Endothelial cell of umbilical vein (primary cell): ENCODE results near the gene CCL11. TPM values are rescaled to one million over a fixed set of nuclear protein-coding genes. Genes with fewer than 3 reads are reported as not detected.

Experiments
- BruUV-seq: library from RNA; stranded (reverse); fragments of 400-500 nt; replicated peaks from 2 replicates; lab custom pipeline; 2021; lab: Mats Ljungman, UMichigan
- CTCF ChIA-PET: fragments of 300-600, 350-600 bp; sonication (Branson Sonifier 250); formaldehyde crosslinking; loops from one replicate; lab custom pipeline; 2021; ENCODE audit warnings: antibody characterized with exemption, inconsistent platforms; lab: Charles Lee
- POLR2A ChIA-PET: fragments of 300-600, 350-600 bp; sonication (Branson Sonifier 250); formaldehyde crosslinking; loops from one replicate; lab custom pipeline; 2021; ENCODE audit warnings: antibody characterized with exemption, inconsistent platforms; lab: Charles Lee
- DNase-seq: peaks from one replicate; pipeline ENCODE4 v3.0.0-alpha.2; 2011; ENCODE audit warnings: low read depth, low spot score
- FAIRE-seq: peaks from 2 replicates; lab custom pipeline; 2011; peaks lifted over from hg19 to GRCh38; lab: Jason Lieb, UNC
- H2AFZ ChIP-seq: 2 replicates; pipeline ENCODE4 v1.6.0; 2012; ENCODE audit warnings: low read depth, low read length, control low read depth, inconsistent platforms
- H3K27ac ChIP-seq: 2 replicates; pipeline ENCODE4 v1.5.1; 2011; ENCODE audit warnings: low read depth, mild to moderate bottlenecking, control low read depth, low read length, moderate library complexity; ENCODE audit not compliant: insufficient read depth
- H3K27me3 ChIP-seq, 2 experiments: 2 replicates each; pipeline versions ENCODE4 v1.6.0 to v1.6.1; 2011; ENCODE audit warnings: low read length in 2 of 2, mixed read lengths in 1 of 2; ENCODE audit not compliant: control insufficient read depth in 2 of 2, insufficient read depth in 2 of 2
- H3K36me3 ChIP-seq, 2 experiments: 2 replicates in 1 of 2; 3 replicates in 1 of 2; pipeline ENCODE4 v1.5.1; 2011; ENCODE audit warnings: low read length in 2 of 2, mild to moderate bottlenecking in 1 of 2, moderate library complexity in 1 of 2; ENCODE audit not compliant: control insufficient read depth in 2 of 2, insufficient read depth in 2 of 2; ENCODE audit errors: extremely low read depth in 1 of 2
- H3K4me1 ChIP-seq: 3 replicates; pipeline ENCODE4 v1.5.1; 2011; ENCODE audit warnings: mild to moderate bottlenecking, low read length; ENCODE audit not compliant: control insufficient read depth, insufficient read depth; ENCODE audit errors: extremely low read depth
- H3K4me2 ChIP-seq: 2 replicates; pipeline ENCODE4 v1.6.1; 2011; ENCODE audit warnings: low read length, control low read depth, mixed read lengths; ENCODE audit not compliant: insufficient read depth
- H3K4me3 ChIP-seq, 3 experiments: fragments of 200-600 bp in 1 of 3; sonication (generic), shearing (Covaris generic) in 1 of 3; replicated peaks in 1 of 3; 2 replicates each; pipeline ENCODE4 v1.5.1; 2011 to 2016; ENCODE audit warnings: control low read depth in 3 of 3, low read length in 3 of 3, mild to moderate bottlenecking in 2 of 3, inconsistent platforms in 1 of 3, low read depth in 1 of 3, moderate library complexity in 1 of 3; ENCODE audit not compliant: insufficient read depth in 1 of 3
- H3K79me2 ChIP-seq: 2 replicates; pipeline ENCODE4 v1.6.0; 2012; ENCODE audit warnings: low read length, inconsistent platforms; ENCODE audit not compliant: control insufficient read depth, insufficient read depth
- H3K9ac ChIP-seq: replicated peaks from 2 replicates; pipeline ENCODE3; 2011; ENCODE audit warnings: low read length, control low read depth; ENCODE audit not compliant: insufficient read depth; ENCODE audit errors: extremely low read depth
- H3K9me1 ChIP-seq: replicated peaks from 3 replicates; pipeline ENCODE4 v1.6.0; 2011; ENCODE audit warnings: mild to moderate bottlenecking, low read length; ENCODE audit not compliant: control insufficient read depth, insufficient read depth; ENCODE audit errors: extremely low read depth
- H3K9me3 ChIP-seq: replicated peaks from 2 replicates; pipeline ENCODE4 v1.5.1; 2012; ENCODE audit warnings: low read length, inconsistent platforms; ENCODE audit not compliant: control insufficient read depth, insufficient read depth
- H4K20me1 ChIP-seq: replicated peaks from 2 replicates; pipeline ENCODE3; 2011; ENCODE audit warnings: mild to moderate bottlenecking, low read length; ENCODE audit not compliant: control insufficient read depth, insufficient read depth; ENCODE audit errors: extremely low read depth
- EZH2 ChIP-seq: IDR thresholded peaks from 2 replicates; pipeline ENCODE4 v1.6.1; 2012; ENCODE audit warnings: borderline replicate concordance, low read depth, mild to moderate bottlenecking, moderate library complexity, low read length, inconsistent platforms; ENCODE audit not compliant: severe bottlenecking
- FOS ChIP-seq: IDR thresholded peaks from 2 replicates; pipeline ENCODE4 v1.6.1; 2011; ENCODE audit warnings: mild to moderate bottlenecking, low read length, moderate library complexity, borderline replicate concordance; ENCODE audit not compliant: insufficient read depth
- GATA2 ChIP-seq: IDR thresholded peaks from 2 replicates; pipeline ENCODE4 v1.7.0; 2011; ENCODE audit warnings: low read depth, mild to moderate bottlenecking, moderate library complexity, mixed read lengths, low read length; ENCODE audit not compliant: insufficient read length, insufficient read depth
- JUN ChIP-seq: IDR thresholded peaks from 2 replicates; pipeline ENCODE4 v1.6.1; 2011; ENCODE audit warnings: borderline replicate concordance, low read depth; ENCODE audit not compliant: insufficient read length, insufficient read depth
- MYC ChIP-seq: IDR thresholded peaks from one replicate; pipeline ENCODE4 v1.6.1; 2011; ENCODE audit warnings: mild to moderate bottlenecking, low read depth, low read length
- POLR2A ChIP-seq: IDR thresholded peaks from 2 replicates; pipeline ENCODE4 v1.6.1; 2012; ENCODE audit warnings: low read depth, mild to moderate bottlenecking, control low read depth, low read length
- POLR2AphosphoS5 ChIP-seq: IDR thresholded peaks from 2 replicates; pipeline ENCODE4 v1.6.1; 2012; ENCODE audit warnings: low read depth, mild to moderate bottlenecking, control low read depth, low read length, moderate library complexity; ENCODE audit not compliant: insufficient read depth
- dilution Hi-C: fragments of 300-500 bp; cut with MboI; formaldehyde crosslinking; loops from one replicate; pipeline ENCODE4 v1.15.0; 2019; ENCODE audit warnings: low sequenced_read_pairs; ENCODE audit not compliant: extremely low pct_ligation_motif_present
- intact Hi-C: fragments of 100-400 bp; cut with micrococcal nuclease; formaldehyde crosslinking; loops from one replicate; pipeline ENCODE4 v1.10.0; 2022
- polyA plus RNA-seq, 4 experiments: library from polyadenylated mRNA; depleted of rRNA in 3 of 4; stranded (reverse) in 3 of 4; unstranded in 1 of 4; fragments of >200 nt; gene quantifications; 2 replicates each; pipeline versions ENCODE4 v1.2.1 to v1.2.3, GENCODE V29; 2011 to 2012; ENCODE audit warnings: missing spikeins in 1 of 4
- total RNA-seq: library from RNA; stranded (reverse); gene quantifications from 2 replicates; pipeline ENCODE4 v1.2.3, GENCODE V29; 2021
- TF ChIP-seq, protein P1 (sequence below), 2 donors: IDR thresholded peaks; 1 replicate in 1 of 2; 2 replicates in 1 of 2; pipeline ENCODE4 v1.5.1; 2011; ENCODE audit warnings: low read length in 2 of 2, mild to moderate bottlenecking in 2 of 2, moderate library complexity in 2 of 2, control low read depth in 1 of 2, inconsistent platforms in 1 of 2, low read depth in 1 of 2; ENCODE audit not compliant: insufficient read depth in 1 of 2; ENCODE audit errors: extremely low read depth in 1 of 2
- TF ChIP-seq, protein P2 (sequence below): IDR thresholded peaks from 2 replicates; pipeline ENCODE4 v1.6.1; 2011; ENCODE audit not compliant: insufficient read depth, insufficient read length

Gene CCL11
- total and polyA plus RNA-seq, 2 donors (not counting 3 experiments of a cell fraction or from before 2014, with no cell fraction given) = not detected

DNA sequence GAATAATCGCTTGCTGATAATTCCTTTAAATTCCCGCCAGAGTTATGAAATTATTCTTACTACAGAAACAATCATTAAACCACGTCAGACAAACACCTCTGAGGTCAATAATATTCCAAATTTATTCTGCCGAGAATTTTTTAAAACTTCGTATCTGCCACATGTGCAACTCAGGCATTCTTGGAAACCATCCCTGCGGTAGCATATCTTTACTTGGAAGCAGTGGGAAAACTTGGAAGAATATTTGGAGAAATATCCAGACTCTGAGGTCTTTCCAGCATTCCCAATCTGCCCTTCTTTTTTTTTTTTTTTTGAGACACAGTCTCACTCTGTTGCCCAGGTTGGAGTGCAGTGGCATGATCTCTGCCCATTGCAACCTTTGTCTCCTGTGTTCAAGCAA lies 2.0 kb upstream of the CCL11 start:
- FAIRE-seq (no peak), DNase-seq (no peak)
- no peak overlapping the region for H2AFZ ChIP-seq
- ChIA-PET POLR2A (no interaction called here), CTCF (no interaction called here)
- H3K36me3 ChIP-seq = no peaks in the 10 kb centered on the region
- peaks cover 10 to 15% of the 10 kb centered on the region in 2 experiments for H3K27me3 ChIP-seq
- no peak overlapping the region for H3K4me3 ChIP-seq
- TF ChIP-seq GATA2 (no peak), FOS (no peak)
- H3K9me3 ChIP-seq = no peaks in the 10 kb centered on the region
- H4K20me1 ChIP-seq = no peaks in the 10 kb centered on the region
- no peak overlapping the region for H3K4me2 ChIP-seq
- H3K9ac ChIP-seq = no peak overlapping the region
- dilution Hi-C loops = no loop called here
- BruUV-seq = no TSS peak
- H3K4me1 ChIP-seq = peaks cover 5% of the 10 kb centered on the region
- no peaks in the 10 kb centered on the region for H3K79me2 ChIP-seq
- H3K9me1 ChIP-seq = no peaks in the 10 kb centered on the region
- intact Hi-C loops = no loop called here
- H3K27ac ChIP-seq = no peak overlapping the region

DNA sequence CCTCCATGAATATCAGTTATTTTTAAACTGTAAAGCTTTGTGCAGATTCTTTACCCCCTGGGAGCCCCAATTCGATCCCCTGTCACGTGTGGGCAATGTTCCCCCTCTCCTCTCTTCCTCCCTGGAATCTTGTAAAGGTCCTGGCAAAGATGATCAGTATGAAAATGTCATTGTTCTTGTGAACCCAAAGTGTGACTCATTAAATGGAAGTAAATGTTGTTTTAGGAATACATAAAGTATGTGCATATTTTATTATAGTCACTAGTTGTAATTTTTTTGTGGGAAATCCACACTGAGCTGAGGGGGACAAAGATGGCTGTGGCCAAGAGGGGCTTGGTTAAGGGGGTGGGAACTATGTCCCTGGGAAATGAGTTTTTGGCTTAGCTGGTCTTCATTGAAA lies 2.3 kb downstream of the CCL11 start:
- Histone ChIP-seq H3K9ac (no peak overlapping the region), H4K20me1 (no peaks in the 10 kb centered on the region), H3K4me3 (no peak overlapping the region), H3K9me1 (no peaks in the 10 kb centered on the region), H3K4me2 (no peak overlapping the region), H3K9me3 (no peaks in the 10 kb centered on the region), H3K79me2 (no peaks in the 10 kb centered on the region), H3K4me1 (peaks cover 5% of the 10 kb centered on the region), H3K36me3 (no peaks in the 10 kb centered on the region), H2AFZ (no peak overlapping the region), H3K27me3 (peaks cover 10 to 14% of the 10 kb centered on the region in 2 experiments), H3K27ac (no peak overlapping the region)
- BruUV-seq = no TSS peak
- DNase-seq (peak; percentile 47), FAIRE-seq (peak; percentile 31)
- ChIA-PET POLR2A (no interaction called here), CTCF (interaction anchor here (1.1 to 2.9 kb wide), 3 partner anchors 18 to 87 kb away, joined by 4 to 7 read pairs (median 5); no protein-coding TSS in a partner anchor)
- intact Hi-C loops = no loop called here
- TF ChIP-seq, protein P1, sequence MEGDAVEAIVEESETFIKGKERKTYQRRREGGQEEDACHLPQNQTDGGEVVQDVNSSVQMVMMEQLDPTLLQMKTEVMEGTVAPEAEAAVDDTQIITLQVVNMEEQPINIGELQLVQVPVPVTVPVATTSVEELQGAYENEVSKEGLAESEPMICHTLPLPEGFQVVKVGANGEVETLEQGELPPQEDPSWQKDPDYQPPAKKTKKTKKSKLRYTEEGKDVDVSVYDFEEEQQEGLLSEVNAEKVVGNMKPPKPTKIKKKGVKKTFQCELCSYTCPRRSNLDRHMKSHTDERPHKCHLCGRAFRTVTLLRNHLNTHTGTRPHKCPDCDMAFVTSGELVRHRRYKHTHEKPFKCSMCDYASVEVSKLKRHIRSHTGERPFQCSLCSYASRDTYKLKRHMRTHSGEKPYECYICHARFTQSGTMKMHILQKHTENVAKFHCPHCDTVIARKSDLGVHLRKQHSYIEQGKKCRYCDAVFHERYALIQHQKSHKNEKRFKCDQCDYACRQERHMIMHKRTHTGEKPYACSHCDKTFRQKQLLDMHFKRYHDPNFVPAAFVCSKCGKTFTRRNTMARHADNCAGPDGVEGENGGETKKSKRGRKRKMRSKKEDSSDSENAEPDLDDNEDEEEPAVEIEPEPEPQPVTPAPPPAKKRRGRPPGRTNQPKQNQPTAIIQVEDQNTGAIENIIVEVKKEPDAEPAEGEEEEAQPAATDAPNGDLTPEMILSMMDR (IDR thresholded peaks at IDR 0.05; ENCODE audit: extremely low read depth in 1 of 2, insufficient read depth in 1 of 2, low read depth in 1 of 2, low read length in 2 of 2) = no peak
- peak; percentile 51 for TF ChIP-seq FOS
- no peak for TF ChIP-seq POLR2AphosphoS5
- TF ChIP-seq, protein P2, sequence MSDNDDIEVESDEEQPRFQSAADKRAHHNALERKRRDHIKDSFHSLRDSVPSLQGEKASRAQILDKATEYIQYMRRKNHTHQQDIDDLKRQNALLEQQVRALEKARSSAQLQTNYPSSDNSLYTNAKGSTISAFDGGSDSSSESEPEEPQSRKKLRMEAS = no peak
- TF ChIP-seq MYC = no peak
- no peak for TF ChIP-seq EZH2
- no peak for TF ChIP-seq GATA2
- peak; percentile 51 for TF ChIP-seq JUN
- no peak for TF ChIP-seq POLR2A
- dilution Hi-C loops = no loop called here
